GM21367 (cell line): ENCODE measurements around the gene CHCHD2.
"Not testable (repeated sequence)": the region's sequence is repeated elsewhere in the genome, so short reads cannot be mapped to it uniquely, and the experiment has no call there.

ENCODE experiments used
- ATAC-seq: cut with Tn5 transposase; IDR thresholded peaks from one replicate; pipeline ENCODE4 v1.9.1; 2021; ENCODE audit not compliant: unreplicated experiment

Gene CHCHD2

DNA sequence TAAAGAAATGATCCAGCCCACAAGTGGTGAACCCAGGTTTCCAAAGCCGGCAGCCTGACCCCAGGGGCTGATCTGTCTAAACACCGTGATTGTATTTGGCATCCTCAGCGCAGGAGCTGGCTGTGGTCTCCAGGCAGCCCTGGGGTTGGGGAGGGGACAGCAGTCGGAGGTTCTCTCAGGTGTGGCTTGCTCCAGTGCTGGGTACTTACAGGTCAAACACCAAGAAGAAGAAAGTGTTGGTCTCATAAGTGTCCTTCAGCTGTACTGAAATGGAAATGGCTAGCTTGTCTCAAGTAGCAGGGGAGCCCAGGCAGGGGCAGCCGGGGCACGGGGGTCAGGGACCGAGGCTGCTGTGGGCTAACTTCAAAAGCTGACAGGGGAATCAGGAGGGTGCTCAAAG lies 19.5 kb downstream of the CHCHD2 start:
- ATAC-seq: no peak

DNA sequence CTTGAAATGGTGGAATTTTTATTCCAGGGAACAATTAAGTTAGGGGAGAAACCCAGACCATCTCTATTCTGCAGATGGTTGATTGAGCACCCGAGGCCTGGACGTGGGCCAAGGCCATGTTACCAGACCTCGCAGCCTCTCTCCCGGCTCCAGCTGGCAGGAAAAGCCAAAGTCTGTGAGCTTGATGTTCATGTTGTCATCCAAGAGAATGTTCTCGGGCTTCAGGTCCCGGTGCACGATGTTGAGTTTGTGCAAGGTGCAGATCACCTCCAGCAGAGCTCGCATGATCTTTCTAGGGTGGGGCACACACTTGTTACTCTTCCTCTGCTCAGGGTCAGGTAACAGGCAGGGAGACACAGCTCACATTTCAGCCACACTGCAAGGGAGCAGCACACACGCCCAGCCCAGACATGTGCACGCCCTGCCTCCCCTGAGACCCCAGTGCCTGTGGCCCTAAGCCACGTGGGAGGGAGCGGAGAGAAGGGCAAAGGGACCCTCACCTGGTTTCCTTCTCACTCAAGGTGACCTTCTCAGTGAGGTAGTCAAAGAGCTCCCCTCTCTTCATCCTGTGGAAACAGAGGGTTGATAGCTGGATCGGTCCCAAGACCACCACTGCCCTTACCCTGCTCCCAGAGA lies 23.0 kb downstream of the CHCHD2 start:
- ATAC-seq: no peak

DNA sequence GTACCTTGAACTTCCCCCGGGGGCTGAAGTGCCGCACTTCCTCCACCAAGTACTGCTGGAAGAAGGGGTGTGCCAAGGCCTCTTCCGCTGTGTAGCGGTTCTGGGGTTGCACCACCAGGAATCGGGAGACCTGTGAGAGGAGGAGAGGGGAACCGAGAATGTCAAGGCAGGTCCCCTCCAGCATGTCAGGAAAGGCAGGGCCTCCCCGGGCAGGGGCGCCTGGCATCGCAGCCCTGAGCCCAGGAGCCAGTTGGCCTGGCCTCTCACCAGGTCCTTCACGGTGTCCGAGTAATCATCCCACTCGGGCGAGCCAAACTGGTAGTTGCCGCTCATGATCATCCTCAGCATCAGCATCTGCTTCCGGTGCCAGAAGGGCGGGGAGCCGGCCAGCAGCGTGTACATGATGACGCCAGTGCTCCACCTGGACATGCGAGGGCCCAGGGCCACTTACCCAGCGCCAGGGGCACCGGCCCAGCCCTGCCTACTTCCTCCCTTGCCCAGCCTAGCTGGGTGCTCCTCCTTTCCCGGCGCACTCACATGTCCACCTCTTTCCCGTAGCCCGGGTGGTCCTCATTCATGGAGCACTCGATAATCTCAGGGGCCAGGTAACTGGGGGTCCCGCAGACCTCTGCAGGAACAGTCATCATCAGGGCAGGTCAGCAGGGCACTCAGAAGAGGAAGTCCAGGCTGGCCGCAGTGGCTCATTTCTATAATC lies 24.5 kb downstream of the CHCHD2 start:
- ATAC-seq: no peak

DNA sequence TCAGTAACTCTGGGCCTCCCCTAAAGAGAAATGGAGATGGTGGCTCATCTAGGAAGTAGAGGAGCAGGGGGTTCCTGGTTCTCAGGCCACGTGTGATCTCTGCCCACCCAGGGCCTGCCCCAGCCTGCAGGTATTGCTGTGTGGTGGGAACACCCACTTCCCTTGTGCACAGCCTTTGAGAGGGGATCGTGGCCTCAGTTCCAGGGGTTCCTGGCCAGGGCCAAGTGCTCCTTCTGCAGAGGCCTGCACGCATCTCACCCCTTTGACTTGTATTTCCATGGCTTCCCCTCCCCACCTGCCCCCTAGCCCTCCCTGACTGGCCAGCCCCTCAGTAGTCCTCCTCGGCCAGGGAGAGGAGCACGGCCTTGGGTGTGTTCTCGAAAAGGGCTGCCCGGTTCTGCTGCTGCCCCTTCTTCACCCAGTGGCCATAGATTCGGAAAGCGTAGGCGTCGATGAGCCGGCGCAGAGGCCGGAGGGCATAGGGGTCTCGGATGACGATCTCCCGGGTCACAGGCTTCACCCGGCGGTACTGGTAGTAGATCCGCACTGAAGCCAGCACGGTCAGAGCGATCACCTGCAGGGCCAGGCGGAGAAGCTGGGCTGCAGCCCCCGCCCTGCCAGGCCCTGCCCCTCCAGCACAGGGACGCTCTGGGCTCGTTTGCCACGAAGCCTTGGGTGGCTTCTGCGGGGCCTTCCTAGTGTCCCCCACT lies 25.4 kb downstream of the CHCHD2 start:
- ATAC-seq: not testable (repeated sequence)

DNA sequence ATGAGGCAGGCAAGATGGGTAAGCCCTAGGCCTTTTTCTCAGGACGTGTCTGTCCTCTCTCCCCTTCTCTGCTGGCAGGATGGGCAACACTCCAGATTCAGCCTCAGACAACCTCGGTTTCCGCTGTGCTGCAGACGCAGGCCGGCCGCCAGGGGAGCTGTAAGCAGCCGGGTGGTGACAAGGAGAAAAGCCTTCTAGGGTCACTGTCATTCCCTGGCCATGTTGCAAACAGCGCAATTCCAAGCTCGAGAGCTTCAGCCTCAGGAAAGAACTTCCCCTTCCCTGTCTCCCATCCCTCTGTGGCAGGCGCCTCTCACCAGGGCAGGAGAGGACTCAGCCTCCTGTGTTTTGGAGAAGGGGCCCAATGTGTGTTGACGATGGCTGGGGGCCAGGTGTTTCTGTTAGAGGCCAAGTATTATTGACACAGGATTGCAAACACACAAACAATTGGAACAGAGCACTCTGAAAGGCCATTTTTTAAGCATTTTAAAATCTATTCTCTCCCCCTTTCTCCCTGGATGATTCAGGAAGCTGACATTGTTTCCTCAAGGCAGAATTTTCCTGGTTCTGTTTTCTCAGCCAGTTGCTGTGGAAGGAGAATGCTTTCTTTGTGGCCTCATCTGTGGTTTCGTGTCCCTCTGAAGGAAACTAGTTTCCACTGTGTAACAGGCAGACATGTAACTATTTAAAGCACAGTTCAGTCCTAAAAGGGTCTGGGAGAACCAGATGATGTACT lies 26.7 kb downstream of the CHCHD2 start:
- ATAC-seq: no peak

DNA sequence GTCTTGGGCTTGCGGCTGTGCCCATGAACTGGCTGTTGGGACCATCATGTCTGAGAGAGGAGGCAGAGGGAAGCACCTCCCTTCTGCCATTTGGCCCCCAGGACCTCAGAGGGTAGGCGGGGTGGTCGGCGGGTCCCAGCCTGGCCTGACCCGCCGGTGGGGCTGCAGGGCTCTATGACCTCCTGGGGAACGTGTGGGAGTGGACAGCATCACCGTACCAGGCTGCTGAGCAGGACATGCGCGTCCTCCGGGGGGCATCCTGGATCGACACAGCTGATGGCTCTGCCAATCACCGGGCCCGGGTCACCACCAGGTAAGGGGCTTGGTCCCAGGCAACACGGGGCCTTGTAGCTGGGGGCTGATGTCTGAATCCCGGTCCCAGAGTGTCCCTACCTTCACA lies 28.1 kb downstream of the CHCHD2 start:
- no peak for ATAC-seq

DNA sequence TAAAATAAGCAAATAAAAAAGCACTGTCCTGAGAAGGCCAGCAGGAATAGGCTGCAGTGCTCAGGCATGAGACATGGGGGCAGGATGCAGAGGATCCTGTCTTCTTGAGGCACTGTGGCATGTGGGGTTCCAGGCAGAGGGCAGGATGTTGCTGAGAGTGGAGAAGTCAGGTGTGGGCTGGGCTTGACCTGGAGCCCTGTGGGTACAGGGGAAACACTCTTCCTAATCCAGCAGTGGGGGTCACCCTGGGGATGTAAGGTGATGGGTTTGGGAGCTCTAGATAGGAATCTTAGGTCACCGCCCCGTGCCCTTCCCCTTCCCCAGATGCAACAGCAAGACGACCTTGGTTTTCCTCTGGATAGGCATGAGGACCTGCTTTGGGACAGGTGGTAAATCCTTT lies 28.6 kb downstream of the CHCHD2 start:
- no peak for ATAC-seq

DNA sequence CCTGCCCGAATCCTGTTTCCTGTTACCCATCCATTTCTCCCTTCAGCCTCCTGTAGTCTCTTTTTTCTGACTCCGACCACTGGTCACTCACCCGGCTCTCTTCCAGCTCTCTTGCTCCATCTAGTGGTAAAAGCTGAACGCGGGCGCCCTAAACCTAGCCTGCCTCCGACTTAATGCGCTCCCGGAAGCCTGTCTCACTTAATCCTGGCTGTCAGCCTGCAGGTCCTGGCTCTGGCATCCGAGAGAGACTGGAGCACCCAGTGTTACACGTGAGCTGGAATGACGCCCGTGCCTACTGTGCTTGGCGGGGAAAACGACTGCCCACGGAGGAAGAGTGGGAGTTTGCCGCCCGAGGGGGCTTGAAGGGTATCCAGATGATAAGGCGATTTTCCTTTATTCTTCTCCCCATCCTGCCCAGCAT lies 31.9 kb downstream of the CHCHD2 start:
- peak; percentile 88 for ATAC-seq

DNA sequence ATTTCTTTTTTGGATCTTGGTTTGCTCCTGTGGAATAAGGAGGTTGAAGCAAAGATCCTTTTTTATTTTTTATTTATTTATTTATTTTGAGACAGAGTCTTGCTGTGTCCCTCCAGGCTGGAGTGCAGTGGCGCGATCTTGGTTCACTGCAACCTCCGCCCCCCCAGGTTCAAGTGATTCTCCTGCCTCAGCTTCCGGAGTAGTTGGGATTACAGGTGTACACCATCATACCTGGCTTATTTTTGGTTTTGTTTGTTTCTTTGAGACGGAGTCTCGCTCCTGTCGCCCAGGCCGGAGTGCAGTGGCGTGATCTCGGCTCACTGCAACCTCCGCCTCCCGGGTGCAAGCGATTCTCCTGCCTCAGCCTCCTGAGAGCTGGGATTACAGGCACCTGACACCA lies 39.9 kb downstream of the CHCHD2 start:
- ATAC-seq: not testable (repeated sequence)

DNA sequence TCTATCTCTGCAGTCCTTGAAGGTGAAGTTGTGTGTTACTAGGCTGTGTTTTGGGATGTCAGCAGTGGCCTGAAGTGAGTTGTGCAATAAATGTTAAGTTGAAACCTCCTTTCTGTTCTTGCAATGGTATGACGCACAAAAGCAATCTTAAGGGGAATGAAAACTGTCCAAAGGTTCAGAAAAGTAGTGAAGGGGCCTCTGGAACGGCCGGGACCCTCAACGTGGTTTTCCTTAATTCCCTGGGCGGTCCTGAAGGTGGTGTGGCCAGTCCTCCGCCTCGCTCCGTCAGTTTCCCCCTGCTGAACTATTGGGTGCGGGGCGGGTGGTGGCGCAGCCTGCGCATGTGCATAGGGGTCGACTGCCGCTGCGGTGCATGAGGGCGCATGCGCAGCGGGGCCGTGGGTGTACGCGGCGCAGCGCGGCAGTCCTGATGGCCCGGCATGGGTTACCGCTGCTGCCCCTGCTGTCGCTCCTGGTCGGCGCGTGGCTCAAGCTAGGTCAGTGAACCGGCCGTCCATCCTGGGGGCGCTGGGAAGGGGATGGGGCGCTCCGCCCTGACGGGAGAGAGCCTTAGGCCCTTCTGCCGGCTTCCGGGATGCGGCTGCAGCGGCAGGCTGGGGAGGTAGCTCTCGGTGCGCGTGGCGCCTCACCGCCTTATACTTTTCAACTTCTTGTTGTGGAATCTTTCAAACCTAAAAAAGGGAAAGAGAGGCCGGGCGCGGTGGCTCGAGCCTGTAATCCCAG lies 42.2 kb downstream of the CHCHD2 start, which contains the start of gene SUMF2:
SUMF2 (plus strand) TSS at position 405 of the 744 bp plus-strand sequence; CDS start at position 431, 26 bp downstream.
- peak; percentile 79 for ATAC-seq

DNA sequence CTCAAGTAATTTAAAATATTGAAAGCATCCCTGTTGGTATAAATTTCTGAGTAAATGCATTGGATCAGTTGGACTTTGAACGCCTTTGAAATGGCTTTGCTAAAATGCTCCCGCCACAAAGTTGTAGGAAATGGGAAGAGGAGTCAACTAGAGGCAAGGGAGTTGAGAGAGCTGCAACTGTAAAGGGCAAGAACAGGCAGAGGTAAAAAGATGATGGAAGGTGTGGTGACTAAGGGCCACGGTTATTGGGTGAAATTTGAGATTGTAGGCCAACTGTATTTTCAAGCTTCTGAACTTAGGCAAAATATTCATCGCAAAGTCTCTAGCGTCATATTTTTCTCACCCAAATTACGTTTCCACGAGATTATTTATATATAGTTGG lies 42.8 kb downstream of the CHCHD2 start:
- no peak for ATAC-seq

DNA sequence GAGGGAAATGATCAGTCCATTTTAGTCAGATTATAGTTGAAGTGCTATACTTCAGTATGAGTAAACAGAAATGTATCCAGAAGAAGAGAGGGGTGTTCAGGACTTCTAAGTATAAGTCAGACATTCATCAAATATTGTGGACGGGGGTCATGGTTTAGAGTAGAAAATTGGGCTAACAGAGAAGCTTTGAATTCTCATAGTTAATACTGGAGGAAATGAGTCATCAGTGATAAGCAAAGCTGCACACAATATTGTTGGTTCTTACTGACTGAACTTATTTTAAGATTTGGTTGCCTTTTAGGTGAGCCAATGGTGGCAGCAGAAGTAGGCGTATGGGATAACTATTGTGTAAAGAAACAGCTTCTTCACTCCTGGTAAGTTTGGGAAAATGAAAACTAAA lies 43.9 kb downstream of the CHCHD2 start:
- ATAC-seq: no peak

DNA sequence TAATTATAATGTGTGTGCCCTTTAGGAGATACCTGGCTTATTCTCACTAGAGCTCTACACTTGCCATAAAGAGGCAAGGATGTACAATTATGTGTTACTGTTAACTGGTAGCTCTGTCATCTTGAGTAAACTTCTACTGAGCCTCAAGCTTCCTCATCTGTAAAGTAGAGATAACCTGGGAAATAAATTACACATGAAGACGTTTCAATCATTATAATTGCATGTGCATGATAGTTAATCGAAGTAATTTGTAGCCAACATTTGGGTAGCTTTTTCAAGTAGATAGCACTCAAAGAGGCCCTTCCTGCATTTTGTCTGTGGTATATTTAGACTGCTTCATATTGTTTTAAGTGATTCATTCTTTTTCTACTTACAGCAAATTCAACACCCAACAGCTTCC lies 52.3 kb downstream of the CHCHD2 start:
- ATAC-seq: no peak

DNA sequence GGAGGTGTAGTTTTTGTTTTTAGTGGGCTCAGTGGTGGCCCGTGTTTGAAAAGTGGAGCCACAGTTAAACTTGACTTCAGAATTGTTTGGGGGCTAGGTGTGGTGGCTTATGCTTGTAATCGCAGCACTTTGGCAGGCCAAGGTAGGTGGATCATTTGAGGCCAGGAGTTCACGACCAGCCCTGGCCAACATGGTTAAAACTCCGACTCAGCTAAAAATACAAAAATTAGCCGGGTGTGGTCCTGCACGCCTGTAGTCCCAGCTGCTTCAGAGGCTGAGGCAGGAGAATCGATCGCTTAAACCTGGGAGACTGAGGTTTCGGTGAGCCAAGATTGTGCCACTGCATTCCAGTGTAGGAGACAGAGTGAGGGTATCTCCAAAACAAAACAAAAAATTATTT lies 52.9 kb downstream of the CHCHD2 start:
- ATAC-seq: no peak
